ENCODE measurements around the gene PLEKHA7. TPM values are rescaled to one million over a fixed set of nuclear protein-coding genes. Genes with fewer than 3 reads are reported as not detected.

The PLEKHA7 gene
- total and polyA plus RNA-seq, 2 of the 13 experiments (the other 11 are each of a cell fraction or from before 2014, with no cell fraction given) = 17.5 to 18.7 TPM

- ATAC-seq (no peak), DNase-seq (ENCODE audit: low spot score) (no peak), FAIRE-seq (no peak)
- Histone ChIP-seq H3K27me3 (ENCODE audit: control insufficient read depth in 1 of 2, insufficient read depth in 2 of 2, low read length in 2 of 2) (no peaks in the 10 kb centered on the region), H2AFZ (ENCODE audit: low read length) (no peak overlapping the region), H4K20me1 (ENCODE audit: insufficient read depth, low read length) (no peaks in the 10 kb centered on the region; the same call in 1 of the 2 replicates), H3K9ac (ENCODE audit: insufficient read depth, low read depth, low read length) (no peak overlapping the region), H3K36me3 (replicated peaks in 1 of 2; ENCODE audit: control insufficient read depth in 1 of 2, insufficient read depth in 2 of 2, low read length in 2 of 2) (peaks cover 0 to 3% of the 10 kb centered on the region in 2 experiments; a peak in 1 of 5 replicates), H3K9me3 (ENCODE audit: low read length) (no peaks in the 10 kb centered on the region), H3K27ac (ENCODE audit: extremely low read length, insufficient read depth, low read length) (no peak overlapping the region), H3K79me2 (ENCODE audit: insufficient read depth, low read length) (peaks cover 20% of the 10 kb centered on the region), H3K4me3 (replicated peaks in 1 of 3; ENCODE audit: insufficient read depth in 1 of 3, low read depth in 2 of 3, low read length in 3 of 3) (no peak overlapping the region), H3K4me2 (ENCODE audit: low read depth, low read length) (no peak overlapping the region), H3K4me1 (ENCODE audit: insufficient read depth, low read length) (peaks cover 38% of the 10 kb centered on the region)
- intact Hi-C loops (cut with micrococcal nuclease; ENCODE audit: unreplicated experiment) (no loop called here), in situ Hi-C loops (cut with HindIII; ENCODE audit: extremely low pct_ligation_motif_present, low pct_unique_long_range_greater_than_20kb) (no loop called here)
- WGBS (ENCODE audit: low lambda C conversion rate) = 100% methylated on average over 1 of the region's 3 CpGs
- no peak for TF ChIP-seq ELF3 (CRISPR knock-in tag; IDR thresholded peaks at IDR 0.05)
- no peak for TF ChIP-seq MTA3 (CRISPR knock-in tag; IDR thresholded peaks at IDR 0.05)
- no peak for TF ChIP-seq ZNF704 (CRISPR knock-in tag; IDR thresholded peaks at IDR 0.05; ENCODE audit: borderline replicate concordance)
- no peak for TF ChIP-seq ZNF768 (CRISPR knock-in tag; IDR thresholded peaks at IDR 0.05)
- no peak for TF ChIP-seq ZNF343 (CRISPR knock-in tag; IDR thresholded peaks at IDR 0.05)
- TF ChIP-seq KMT2A (CRISPR knock-in tag; IDR thresholded peaks at IDR 0.05) = no peak
- no peak for TF ChIP-seq ZNF777 (CRISPR knock-in tag; IDR thresholded peaks at IDR 0.05)
- TF ChIP-seq ZUFSP (CRISPR knock-in tag; IDR thresholded peaks at IDR 0.05; ENCODE audit: borderline replicate concordance) = no peak
- no TSS peak for BruUV-seq (replicated peaks)
- ChIA-PET POLR2A (no interaction called here), CTCF (ENCODE audit: low intra/inter-chr PET ratio, low total read pairs) (no interaction called here)
Measured at GRCh38 chr11:16964501-16964900, 49.7 kb downstream of the PLEKHA7 start.
